ENCODE results near the gene TANGO6. TPM values are rescaled to one million over a fixed set of nuclear protein-coding genes. Genes with fewer than 3 reads are reported as not detected.
"Not testable (repeated sequence)": the region's sequence is repeated elsewhere in the genome, so short reads cannot be mapped to it uniquely, and the experiment has no call there.

The TANGO6 gene
- total and polyA plus RNA-seq, 4 donors = 5.4 to 26.6 (median 13.2) TPM

- H3K9me3 ChIP-seq (ENCODE audit: control insufficient read depth, low read length); H3K36me3 ChIP-seq (ENCODE audit: control insufficient read depth in 1 of 2, insufficient read depth in 2 of 2, low read length in 1 of 2); ATAC-seq (ENCODE audit: low FRiP score); H3K4me3 ChIP-seq (ENCODE audit: low read length in 2 of 2); H3K4me1 ChIP-seq (ENCODE audit: control insufficient read depth in 1 of 2, insufficient read depth in 2 of 2, low read length in 2 of 2); intact Hi-C loops (cut with DNase I); H3K27ac ChIP-seq (ENCODE audit: low read depth in 1 of 2, low read length in 2 of 2); H3K27me3 ChIP-seq (ENCODE audit: control insufficient read depth in 1 of 2, insufficient read depth in 2 of 2, low read length in 1 of 2): not testable (repeated sequence)
- DNase-seq = peak in 1 of 2 donors; percentile 34
- 94 to 96% methylated on average over 10 of the region's 10 CpGs for WGBS, 2 donors
Measured at GRCh38 chr16:69126801-69127200, 283.5 kb downstream of the TANGO6 start.

- 87 to 91% methylated on average over 12 of the region's 12 CpGs for WGBS, 2 donors
Measured at GRCh38 chr16:69127966-69128510, 284.7 kb downstream of the TANGO6 start.

GRCh38 chr16:69130461-69130860 is 287.1 kb downstream of the TANGO6 start:
- no peak for ATAC-seq (ENCODE audit: low FRiP score)
- intact Hi-C loops (cut with DNase I) = loop anchor here in 1 of 2 donors (10.0 kb wide), 2 partner anchors 54 to 286 kb away; partner anchors contain the start of genes SNTB2 and TANGO6
- DNase-seq = no peak
- Histone ChIP-seq H3K4me3 (ENCODE audit: low read length in 2 of 2) (no peak overlapping the region), H3K27ac (ENCODE audit: low read depth in 1 of 2, low read length in 2 of 2) (no peak overlapping the region), H3K27me3 (ENCODE audit: control insufficient read depth in 1 of 2, insufficient read depth in 2 of 2, low read length in 1 of 2) (no peaks in the 10 kb centered on the region), H3K9me3 (ENCODE audit: control insufficient read depth, low read length) (no peaks in the 10 kb centered on the region), H3K36me3 (ENCODE audit: control insufficient read depth in 1 of 2, insufficient read depth in 2 of 2, low read length in 1 of 2) (no peaks in the 10 kb centered on the region), H3K4me1 (ENCODE audit: control insufficient read depth in 1 of 2, insufficient read depth in 2 of 2, low read length in 2 of 2) (no peaks in the 10 kb centered on the region)
- 59 to 62% methylated on average over 6 of the region's 6 CpGs for WGBS, 2 donors

More at GRCh38 chr16:69127966-69128510, 284.7 kb downstream of the TANGO6 start:
- H3K4me3 ChIP-seq (ENCODE audit: low read length in 2 of 2) = no peak overlapping the region
- no peaks in the 10 kb centered on the region for H3K36me3 ChIP-seq (ENCODE audit: control insufficient read depth in 1 of 2, insufficient read depth in 2 of 2, low read length in 1 of 2)
- no peaks in the 10 kb centered on the region for H3K9me3 ChIP-seq (ENCODE audit: control insufficient read depth, low read length)
- intact Hi-C loops (cut with DNase I) = no loop called here
- no peaks in the 10 kb centered on the region for H3K4me1 ChIP-seq (ENCODE audit: control insufficient read depth in 1 of 2, insufficient read depth in 2 of 2, low read length in 2 of 2)
- DNase-seq (peak in 1 of 2 donors; percentile 38), ATAC-seq (ENCODE audit: low FRiP score) (no peak)
- no peaks in the 10 kb centered on the region for H3K27me3 ChIP-seq (ENCODE audit: control insufficient read depth in 1 of 2, insufficient read depth in 2 of 2, low read length in 1 of 2)
- no peak overlapping the region for H3K27ac ChIP-seq (ENCODE audit: low read depth in 1 of 2, low read length in 2 of 2)

- Histone ChIP-seq H3K27me3 (ENCODE audit: control insufficient read depth in 1 of 2, insufficient read depth in 2 of 2, low read length in 1 of 2) (no peaks in the 10 kb centered on the region), H3K27ac (ENCODE audit: low read depth in 1 of 2, low read length in 2 of 2) (no peak overlapping the region), H3K4me3 (ENCODE audit: low read length in 2 of 2) (peak overlapping the region; percentile 81 to 98), H3K9me3 (ENCODE audit: control insufficient read depth, low read length) (no peaks in the 10 kb centered on the region), H3K4me1 (ENCODE audit: control insufficient read depth in 1 of 2, insufficient read depth in 2 of 2, low read length in 2 of 2) (no peaks in the 10 kb centered on the region), H3K36me3 (ENCODE audit: control insufficient read depth in 1 of 2, insufficient read depth in 2 of 2, low read length in 1 of 2) (no peaks in the 10 kb centered on the region)
- ATAC-seq (ENCODE audit: low FRiP score) (no peak), DNase-seq (peak in 1 of 2 donors; percentile 6)
- 1% methylated on average over 15 of the region's 15 CpGs for WGBS, 2 donors
- intact Hi-C loops (cut with DNase I) = loop anchor here in 1 of 2 donors (10.0 kb wide), 2 partner anchors 53 to 287 kb away; partner anchors contain the start of genes SNTB2 and TANGO6
Measured at GRCh38 chr16:69131167-69131838, 288.0 kb downstream of the TANGO6 start.

GRCh38 chr16:69131839-69132423 is 288.6 kb downstream of the TANGO6 start:
- 1% methylated on average over 32 to 53 of the region's 53 CpGs for WGBS, 2 donors
- ATAC-seq (ENCODE audit: low FRiP score) = peak; percentile 89

GRCh38 chr16:69132424-69133252 is 289.3 kb downstream of the TANGO6 start, which contains the start of the genes CHTF8 and UTP4:
Gene CHTF8, minus strand, starts transcription at chr16:69132588. Its CDS starts 11,130 bp downstream, at chr16:69121458.
Gene UTP4, plus strand, starts transcription at chr16:69132649. Its CDS starts 811 bp downstream, at chr16:69133460.
- Histone ChIP-seq H3K27ac (ENCODE audit: low read depth in 1 of 2, low read length in 2 of 2) (peak within 1 kb of the TSS in 1 of 2 donors; percentile 59), H3K27me3 (ENCODE audit: control insufficient read depth in 1 of 2, insufficient read depth in 2 of 2, low read length in 1 of 2) (no peaks in the 10 kb centered on the region), H3K9me3 (ENCODE audit: control insufficient read depth, low read length) (no peaks in the 10 kb centered on the region), H3K4me1 (ENCODE audit: control insufficient read depth in 1 of 2, insufficient read depth in 2 of 2, low read length in 2 of 2) (no peaks in the 10 kb centered on the region), H3K4me3 (ENCODE audit: low read length in 2 of 2) (peak within 1 kb of the TSS; percentile 81 to 98), H3K36me3 (ENCODE audit: control insufficient read depth in 1 of 2, insufficient read depth in 2 of 2, low read length in 1 of 2) (peaks cover 0 to 2% of the 10 kb centered on the region in 2 donors)
- ATAC-seq (ENCODE audit: low FRiP score) = peak; percentile 95
- 0 to 1% methylated on average over 75 to 78 of the region's 78 CpGs for WGBS, 2 donors
- DNase-seq = peak; percentile 93 to 97
- intact Hi-C loops (cut with DNase I) = loop anchor here in 1 of 2 donors (10.0 kb wide), 2 partner anchors 52 to 288 kb away; partner anchors contain the start of genes SNTB2 and TANGO6

More at GRCh38 chr16:69131839-69132423, 288.6 kb downstream of the TANGO6 start:
- peak overlapping the region; percentile 81 to 98 for H3K4me3 ChIP-seq (ENCODE audit: low read length in 2 of 2)
- intact Hi-C loops (cut with DNase I) = loop anchor here in 1 of 2 donors (10.0 kb wide), 2 partner anchors 53 to 287 kb away; partner anchors contain the start of genes SNTB2 and TANGO6
- peaks cover 0 to 2% of the 10 kb centered on the region in 2 donors for H3K36me3 ChIP-seq (ENCODE audit: control insufficient read depth in 1 of 2, insufficient read depth in 2 of 2, low read length in 1 of 2)
- H3K4me1 ChIP-seq (ENCODE audit: control insufficient read depth in 1 of 2, insufficient read depth in 2 of 2, low read length in 2 of 2) = no peaks in the 10 kb centered on the region
- peak; percentile 91 to 94 for DNase-seq
- no peaks in the 10 kb centered on the region for H3K27me3 ChIP-seq (ENCODE audit: control insufficient read depth in 1 of 2, insufficient read depth in 2 of 2, low read length in 1 of 2)
- H3K27ac ChIP-seq (ENCODE audit: low read depth in 1 of 2, low read length in 2 of 2) = peak overlapping the region in 1 of 2 donors; percentile 59
- H3K9me3 ChIP-seq (ENCODE audit: control insufficient read depth, low read length) = no peaks in the 10 kb centered on the region

GRCh38 chr16:69133373-69133954 is 290.1 kb downstream of the TANGO6 start:
- 33 to 37% methylated on average over 5 of the region's 5 CpGs for WGBS, 2 donors
- Histone ChIP-seq H3K27me3 (ENCODE audit: control insufficient read depth in 1 of 2, insufficient read depth in 2 of 2, low read length in 1 of 2) (no peaks in the 10 kb centered on the region), H3K27ac (ENCODE audit: low read depth in 1 of 2, low read length in 2 of 2) (no peak overlapping the region), H3K4me1 (ENCODE audit: control insufficient read depth in 1 of 2, insufficient read depth in 2 of 2, low read length in 2 of 2) (no peaks in the 10 kb centered on the region), H3K36me3 (ENCODE audit: control insufficient read depth in 1 of 2, insufficient read depth in 2 of 2, low read length in 1 of 2) (peaks cover 0 to 4% of the 10 kb centered on the region in 2 donors), H3K4me3 (ENCODE audit: low read length in 2 of 2) (peak overlapping the region; percentile 20 to 81), H3K9me3 (ENCODE audit: control insufficient read depth, low read length) (no peaks in the 10 kb centered on the region)
- ATAC-seq (ENCODE audit: low FRiP score) = no peak
- intact Hi-C loops (cut with DNase I) = loop anchor here in 1 of 2 donors (10.0 kb wide), 2 partner anchors 51 to 289 kb away; partner anchors contain the start of genes SNTB2 and TANGO6
- no peak for DNase-seq
